ENCODE data around the gene TMEM108.

TMEM108 gene

GRCh38 chr3:133262333-133262732 lies 224.1 kb downstream of the TMEM108 start:
- H3K27ac ChIP-seq: no peak overlapping the region
- TF ChIP-seq, protein P1, sequence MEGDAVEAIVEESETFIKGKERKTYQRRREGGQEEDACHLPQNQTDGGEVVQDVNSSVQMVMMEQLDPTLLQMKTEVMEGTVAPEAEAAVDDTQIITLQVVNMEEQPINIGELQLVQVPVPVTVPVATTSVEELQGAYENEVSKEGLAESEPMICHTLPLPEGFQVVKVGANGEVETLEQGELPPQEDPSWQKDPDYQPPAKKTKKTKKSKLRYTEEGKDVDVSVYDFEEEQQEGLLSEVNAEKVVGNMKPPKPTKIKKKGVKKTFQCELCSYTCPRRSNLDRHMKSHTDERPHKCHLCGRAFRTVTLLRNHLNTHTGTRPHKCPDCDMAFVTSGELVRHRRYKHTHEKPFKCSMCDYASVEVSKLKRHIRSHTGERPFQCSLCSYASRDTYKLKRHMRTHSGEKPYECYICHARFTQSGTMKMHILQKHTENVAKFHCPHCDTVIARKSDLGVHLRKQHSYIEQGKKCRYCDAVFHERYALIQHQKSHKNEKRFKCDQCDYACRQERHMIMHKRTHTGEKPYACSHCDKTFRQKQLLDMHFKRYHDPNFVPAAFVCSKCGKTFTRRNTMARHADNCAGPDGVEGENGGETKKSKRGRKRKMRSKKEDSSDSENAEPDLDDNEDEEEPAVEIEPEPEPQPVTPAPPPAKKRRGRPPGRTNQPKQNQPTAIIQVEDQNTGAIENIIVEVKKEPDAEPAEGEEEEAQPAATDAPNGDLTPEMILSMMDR (IDR thresholded peaks at IDR 0.05): no peak
- TF ChIP-seq ZFX (IDR thresholded peaks at IDR 0.05; ENCODE audit: borderline replicate concordance): no peak

DNA sequence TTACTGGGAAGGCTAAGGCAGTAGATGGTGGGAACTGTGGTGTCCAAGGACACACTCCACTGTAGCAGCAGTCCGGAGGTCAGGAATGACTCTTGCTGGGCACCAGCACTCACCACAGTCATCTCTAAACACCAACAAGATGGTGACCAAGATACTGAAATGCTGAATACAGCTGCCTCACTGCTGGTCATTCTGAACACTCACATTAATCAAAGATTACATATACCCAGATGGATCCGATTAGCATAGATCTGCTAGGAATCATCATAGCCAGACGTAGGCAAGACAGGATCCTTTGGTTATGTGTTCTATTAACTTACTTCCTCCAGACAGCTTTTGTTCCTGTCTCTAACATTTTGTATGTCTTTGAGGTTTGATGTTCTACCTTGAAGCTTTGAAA lies 226.7 kb downstream of the TMEM108 start:
- H3K27ac ChIP-seq: no peak overlapping the region
- TF ChIP-seq, protein P1 (IDR thresholded peaks at IDR 0.05): no peak
- no peak for TF ChIP-seq ZFX (IDR thresholded peaks at IDR 0.05; ENCODE audit: borderline replicate concordance)

DNA sequence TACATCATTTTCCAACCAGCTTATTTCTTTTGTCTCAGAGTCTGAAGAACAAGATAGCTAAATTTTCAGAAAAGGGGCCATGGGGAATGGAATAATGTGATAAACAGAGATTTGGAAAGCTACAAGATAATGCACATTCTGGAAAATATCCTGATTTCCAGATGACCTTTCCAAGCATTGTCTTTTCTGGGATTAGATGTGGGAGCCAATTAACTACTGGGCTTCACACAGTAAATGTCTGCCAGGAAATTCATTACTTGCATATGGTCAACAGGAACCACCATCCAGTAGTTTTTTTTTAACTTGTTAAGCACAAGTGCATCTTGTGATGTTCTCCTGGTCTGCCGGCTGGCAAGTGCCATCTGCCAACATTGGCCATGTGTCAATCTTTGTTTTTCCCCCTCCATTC lies 230.5 kb downstream of the TMEM108 start:
- TF ChIP-seq, protein P1 (IDR thresholded peaks at IDR 0.05): no peak
- no peak for TF ChIP-seq ZFX (IDR thresholded peaks at IDR 0.05; ENCODE audit: borderline replicate concordance)
- no peak overlapping the region for H3K27ac ChIP-seq

DNA sequence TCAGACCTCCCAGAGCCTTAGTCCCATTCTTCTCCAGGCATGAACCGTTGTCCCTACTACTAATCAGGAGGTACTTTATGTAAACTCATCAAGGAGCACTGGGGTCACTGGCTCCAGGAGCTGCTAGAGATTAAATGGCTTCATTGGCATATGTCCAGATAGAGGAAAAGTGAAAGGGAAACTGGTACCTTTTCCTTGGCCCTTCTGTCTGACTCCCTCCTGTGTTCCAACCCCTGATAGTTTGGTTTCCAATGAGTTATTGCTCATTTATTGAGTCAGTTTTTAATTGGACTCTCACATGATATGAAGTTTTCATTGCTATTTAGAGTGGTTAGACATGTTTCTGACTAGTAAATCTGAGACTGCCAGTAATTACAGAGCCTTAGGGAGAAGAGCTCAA lies 231.2 kb downstream of the TMEM108 start:
- TF ChIP-seq, protein P1 (IDR thresholded peaks at IDR 0.05): no peak
- TF ChIP-seq ZFX (IDR thresholded peaks at IDR 0.05; ENCODE audit: borderline replicate concordance): no peak
- no peak overlapping the region for H3K27ac ChIP-seq

DNA sequence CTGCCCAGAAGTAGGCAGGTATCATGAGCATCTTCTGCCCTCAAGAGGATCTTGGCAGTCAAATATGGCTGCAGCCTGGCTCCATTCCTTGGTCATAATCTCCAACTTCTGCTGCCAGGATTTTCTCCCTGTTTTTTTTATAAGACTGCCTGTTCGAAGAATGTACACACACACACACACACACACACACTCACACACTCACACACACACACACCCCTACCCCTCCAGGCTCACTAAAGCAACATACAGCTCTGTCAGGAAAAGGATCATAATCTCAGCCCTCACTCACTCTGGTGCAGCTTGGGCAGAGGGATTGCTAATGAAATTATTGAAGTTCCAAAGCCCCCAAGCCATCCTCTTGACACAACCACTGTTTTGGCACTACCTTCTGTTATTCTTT lies 232.4 kb downstream of the TMEM108 start:
- H3K27ac ChIP-seq: no peak overlapping the region
- no peak for TF ChIP-seq ZFX (IDR thresholded peaks at IDR 0.05; ENCODE audit: borderline replicate concordance)
- TF ChIP-seq, protein P1 (IDR thresholded peaks at IDR 0.05): no peak

DNA sequence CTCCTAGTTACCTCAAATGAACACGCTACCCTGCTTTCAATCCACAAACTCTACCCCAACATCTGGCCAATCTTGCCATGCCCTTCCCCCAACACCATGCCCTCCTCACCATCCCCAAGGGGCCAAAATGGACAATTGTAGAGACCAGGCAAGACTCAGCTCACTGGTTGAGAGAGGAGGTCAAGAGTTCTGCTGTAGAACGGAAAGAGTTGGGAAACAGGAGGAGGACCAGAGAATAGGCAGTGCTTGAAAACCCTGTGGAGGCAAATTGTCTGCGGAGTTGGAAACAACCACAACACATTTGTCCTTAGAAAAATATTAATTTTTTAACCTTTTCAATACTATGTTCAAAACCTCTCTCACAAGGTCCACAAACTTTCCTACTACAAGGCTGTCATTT lies 232.9 kb downstream of the TMEM108 start:
- no peak overlapping the region for H3K27ac ChIP-seq
- TF ChIP-seq, protein P1 (IDR thresholded peaks at IDR 0.05): no peak
- no peak for TF ChIP-seq ZFX (IDR thresholded peaks at IDR 0.05; ENCODE audit: borderline replicate concordance)

- TF ChIP-seq ZFX (IDR thresholded peaks at IDR 0.05; ENCODE audit: borderline replicate concordance): no peak
- TF ChIP-seq, protein P1 (IDR thresholded peaks at IDR 0.05): no peak
- H3K27ac ChIP-seq: no peak overlapping the region
These were observed 233.3 kb downstream of the TMEM108 start for GRCh38 chr3:133271539-133271938.

Measured in 22Rv1 (cell line).